ENCODE results near the gene CACHD1.

DNA sequence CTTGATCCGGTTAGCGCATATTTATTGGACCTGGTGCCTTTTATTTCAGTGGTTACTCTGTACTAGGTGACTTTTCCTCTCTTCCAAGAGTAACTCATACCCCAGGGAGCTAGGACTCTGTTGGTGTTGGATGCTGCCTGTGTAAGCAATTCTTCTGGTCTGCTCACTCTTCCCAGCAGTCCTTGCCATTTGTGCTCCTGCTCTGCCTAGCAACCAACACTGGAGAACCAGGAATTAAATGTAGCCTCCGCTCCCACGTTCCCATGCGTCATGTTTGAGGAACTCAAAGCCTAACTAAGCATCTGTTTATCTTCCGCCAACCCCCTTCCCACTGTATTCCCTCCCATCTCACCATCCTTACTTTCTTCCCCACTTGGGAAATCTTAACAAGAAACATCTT is 209.2 kb downstream of the CACHD1 start:
- TF ChIP-seq CEBPB (IDR thresholded peaks at IDR 0.05; ENCODE audit: low read depth, low read length), result no peak
- TF ChIP-seq, protein P1, sequence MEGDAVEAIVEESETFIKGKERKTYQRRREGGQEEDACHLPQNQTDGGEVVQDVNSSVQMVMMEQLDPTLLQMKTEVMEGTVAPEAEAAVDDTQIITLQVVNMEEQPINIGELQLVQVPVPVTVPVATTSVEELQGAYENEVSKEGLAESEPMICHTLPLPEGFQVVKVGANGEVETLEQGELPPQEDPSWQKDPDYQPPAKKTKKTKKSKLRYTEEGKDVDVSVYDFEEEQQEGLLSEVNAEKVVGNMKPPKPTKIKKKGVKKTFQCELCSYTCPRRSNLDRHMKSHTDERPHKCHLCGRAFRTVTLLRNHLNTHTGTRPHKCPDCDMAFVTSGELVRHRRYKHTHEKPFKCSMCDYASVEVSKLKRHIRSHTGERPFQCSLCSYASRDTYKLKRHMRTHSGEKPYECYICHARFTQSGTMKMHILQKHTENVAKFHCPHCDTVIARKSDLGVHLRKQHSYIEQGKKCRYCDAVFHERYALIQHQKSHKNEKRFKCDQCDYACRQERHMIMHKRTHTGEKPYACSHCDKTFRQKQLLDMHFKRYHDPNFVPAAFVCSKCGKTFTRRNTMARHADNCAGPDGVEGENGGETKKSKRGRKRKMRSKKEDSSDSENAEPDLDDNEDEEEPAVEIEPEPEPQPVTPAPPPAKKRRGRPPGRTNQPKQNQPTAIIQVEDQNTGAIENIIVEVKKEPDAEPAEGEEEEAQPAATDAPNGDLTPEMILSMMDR (conservative IDR thresholded peaks at IDR 0.05; ENCODE audit: low read depth, low read length), result no peak
- no peak for TF ChIP-seq RAD21 (IDR thresholded peaks at IDR 0.05; ENCODE audit: low read length)
- TF ChIP-seq MAZ (IDR thresholded peaks at IDR 0.05; ENCODE audit: borderline replicate concordance, low read depth, low read length), result no peak
- TF ChIP-seq POLR2A (IDR thresholded peaks at IDR 0.05; ENCODE audit: low read depth, low read length), result no peak
- TF ChIP-seq, protein P2, sequence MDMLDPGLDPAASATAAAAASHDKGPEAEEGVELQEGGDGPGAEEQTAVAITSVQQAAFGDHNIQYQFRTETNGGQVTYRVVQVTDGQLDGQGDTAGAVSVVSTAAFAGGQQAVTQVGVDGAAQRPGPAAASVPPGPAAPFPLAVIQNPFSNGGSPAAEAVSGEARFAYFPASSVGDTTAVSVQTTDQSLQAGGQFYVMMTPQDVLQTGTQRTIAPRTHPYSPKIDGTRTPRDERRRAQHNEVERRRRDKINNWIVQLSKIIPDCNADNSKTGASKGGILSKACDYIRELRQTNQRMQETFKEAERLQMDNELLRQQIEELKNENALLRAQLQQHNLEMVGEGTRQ (IDR thresholded peaks at IDR 0.05; ENCODE audit: low read depth, low read length), result no peak
- no peak for TF ChIP-seq BHLHE40 (IDR thresholded peaks at IDR 0.05; ENCODE audit: low read depth, low read length)
- TF ChIP-seq MXI1 (IDR thresholded peaks at IDR 0.05; ENCODE audit: borderline replicate concordance, low read depth, low read length), result no peak
